Trophoblast cell (in vitro differentiated cells and primary cell): ENCODE results near the gene NDUFA5.

Experiments
- DNase-seq, 2 donors: peaks; one replicate each; pipeline ENCODE4 v3.0.0-alpha.2; 2016
- H2AFZ ChIP-seq: 2 replicates; pipeline ENCODE4 v1.6.1; 2013; ENCODE audit warnings: low read length, moderate library complexity, mild to moderate bottlenecking; ENCODE audit not compliant: insufficient read depth, poor library complexity
- H2AK5ac ChIP-seq: 2 replicates; pipeline ENCODE4 v1.6.1; 2013; ENCODE audit warnings: mild to moderate bottlenecking, low read length
- H2BK120ac ChIP-seq: 2 replicates; pipeline ENCODE4 v1.6.1; 2013; ENCODE audit warnings: low read length, mild to moderate bottlenecking, moderate library complexity; ENCODE audit not compliant: insufficient read depth, poor library complexity
- H2BK12ac ChIP-seq: 2 replicates; pipeline ENCODE4 v1.6.1; 2013; ENCODE audit warnings: mild to moderate bottlenecking, low read length, moderate library complexity
- H2BK5ac ChIP-seq: 2 replicates; pipeline ENCODE4 v1.6.1; 2013; ENCODE audit warnings: low read length, low read depth, moderate library complexity, mild to moderate bottlenecking; ENCODE audit not compliant: poor library complexity
- H3K14ac ChIP-seq: 2 replicates; pipeline ENCODE4 v1.6.1; 2013; ENCODE audit warnings: mild to moderate bottlenecking, low read length
- H3K18ac ChIP-seq: 2 replicates; pipeline ENCODE4 v1.6.1; 2013; ENCODE audit warnings: mild to moderate bottlenecking, low read length
- H3K23ac ChIP-seq: 2 replicates; pipeline ENCODE4 v1.6.1; 2013; ENCODE audit warnings: low read length
- H3K27ac ChIP-seq: 2 replicates; pipeline ENCODE4 v1.5.1; 2013; ENCODE audit warnings: low read depth, mild to moderate bottlenecking, inconsistent platforms, low read length, moderate library complexity
- H3K27me3 ChIP-seq: 2 replicates; pipeline ENCODE4 v1.6.1; 2013; ENCODE audit warnings: inconsistent platforms, mild to moderate bottlenecking, low read length, moderate library complexity; ENCODE audit not compliant: insufficient read depth
- H3K36me3 ChIP-seq, 2 experiments: 1 replicate in 1 of 2; 2 replicates in 1 of 2; pipeline ENCODE4 v1.6.1; 2013; ENCODE audit warnings: low read length in 2 of 2, mild to moderate bottlenecking in 2 of 2, moderate library complexity in 1 of 2; ENCODE audit not compliant: insufficient read depth in 2 of 2, control insufficient read depth in 1 of 2
- H3K4ac ChIP-seq: 2 replicates; pipeline ENCODE4 v1.6.1; 2013; ENCODE audit warnings: low read depth, mild to moderate bottlenecking, low read length, moderate library complexity
- H3K4me1 ChIP-seq, 2 experiments: 1 replicate in 1 of 2; 2 replicates in 1 of 2; pipeline ENCODE4 v1.6.1; 2013; ENCODE audit warnings: low read length in 2 of 2, mild to moderate bottlenecking in 2 of 2, moderate library complexity in 1 of 2; ENCODE audit not compliant: insufficient read depth in 2 of 2, control insufficient read depth in 1 of 2
- H3K4me2 ChIP-seq: 2 replicates; pipeline ENCODE4 v1.6.1; 2013; ENCODE audit warnings: inconsistent platforms, mild to moderate bottlenecking, low read length, moderate library complexity
- H3K4me3 ChIP-seq: 2 replicates; pipeline ENCODE4 v1.5.1; 2013; ENCODE audit warnings: mild to moderate bottlenecking, low read depth, low read length, inconsistent platforms
- H3K79me1 ChIP-seq: one replicate; pipeline ENCODE4 v1.6.1; 2013; ENCODE audit warnings: low read length
- H3K79me2 ChIP-seq: 2 replicates; pipeline ENCODE4 v1.6.1; 2013; ENCODE audit warnings: low read length, mild to moderate bottlenecking; ENCODE audit not compliant: control insufficient read depth, insufficient read depth, poor library complexity
- H3K9ac ChIP-seq: 2 replicates; pipeline ENCODE4 v1.6.1; 2013; ENCODE audit warnings: mild to moderate bottlenecking, low read length
- H3K9me3 ChIP-seq: 2 replicates; pipeline ENCODE4 v1.6.1; 2013; ENCODE audit warnings: low read depth, mild to moderate bottlenecking, control low read depth, inconsistent platforms, low read length; ENCODE audit not compliant: insufficient read depth
- H4K12ac ChIP-seq: 2 replicates; pipeline ENCODE4 v1.6.1; 2013; ENCODE audit warnings: low read depth, mild to moderate bottlenecking, low read length, moderate library complexity
- H4K8ac ChIP-seq: 2 replicates; pipeline ENCODE4 v1.6.1; 2013; ENCODE audit warnings: low read depth, mild to moderate bottlenecking, low read length, moderate library complexity
- H4K91ac ChIP-seq: one replicate; pipeline ENCODE4 v1.6.1; 2013; ENCODE audit warnings: low read depth, mild to moderate bottlenecking, low read length, moderate library complexity
- WGBS: extraction: QIAGEN DNeasy Blood & Tissue Kit; methylation state at CpG from one replicate; pipeline ENCODE4 v1.1.7; 2013; ENCODE audit warnings: missing lambda C conversion rate; ENCODE audit not compliant: insufficient read length, insufficient coverage; ENCODE audit errors: extremely low coverage; 5-methylcytosine and 5-hydroxymethylcytosine counted together

The NDUFA5 gene

GRCh38 chr7:123538897-123539296, 18.7 kb downstream of the NDUFA5 start:
- Histone ChIP-seq H3K4ac (no peak overlapping the region), H3K4me3 (no peak overlapping the region), H2AFZ (no peak overlapping the region), H2AK5ac (no peak overlapping the region), H3K14ac (no peak overlapping the region), H3K79me1 (peaks cover 2% of the 10 kb centered on the region), H3K4me1 (peaks cover 0 to 2% of the 10 kb centered on the region in 2 experiments), H3K9ac (no peak overlapping the region), H4K91ac (no peak overlapping the region), H3K79me2 (no peaks in the 10 kb centered on the region), H3K18ac (no peak overlapping the region), H4K12ac (no peak overlapping the region), H2BK120ac (no peak overlapping the region), H3K4me2 (no peak overlapping the region), H3K23ac (no peak overlapping the region), H3K27me3 (no peaks in the 10 kb centered on the region), H2BK12ac (no peak overlapping the region), H3K9me3 (no peaks in the 10 kb centered on the region), H3K27ac (no peak overlapping the region), H2BK5ac (no peak overlapping the region), H4K8ac (no peak overlapping the region), H3K36me3 (no peaks in the 10 kb centered on the region)
- no peak for DNase-seq
- WGBS, result no CpG with 5 or more reads among the region's 1 CpG

GRCh38 chr7:123538189-123538714, 19.4 kb downstream of the NDUFA5 start:
- Histone ChIP-seq H3K9me3 (no peaks in the 10 kb centered on the region), H2BK12ac (no peak overlapping the region), H3K9ac (no peak overlapping the region), H3K27ac (no peak overlapping the region), H3K18ac (no peak overlapping the region), H3K27me3 (no peaks in the 10 kb centered on the region), H4K8ac (no peak overlapping the region), H3K14ac (no peak overlapping the region), H3K79me2 (no peaks in the 10 kb centered on the region), H4K12ac (no peak overlapping the region), H2AK5ac (no peak overlapping the region), H3K4me1 (peaks cover 0 to 2% of the 10 kb centered on the region in 2 experiments), H3K23ac (no peak overlapping the region), H3K4ac (no peak overlapping the region), H3K4me3 (no peak overlapping the region), H4K91ac (no peak overlapping the region), H2AFZ (no peak overlapping the region), H3K36me3 (no peaks in the 10 kb centered on the region), H2BK5ac (no peak overlapping the region), H3K4me2 (no peak overlapping the region), H2BK120ac (no peak overlapping the region), H3K79me1 (peaks cover 2% of the 10 kb centered on the region)
- DNase-seq, result no peak
- WGBS, result no CpG with 5 or more reads among the region's 7 CpGs

GRCh38 chr7:123537026-123537642, 20.5 kb downstream of the NDUFA5 start:
- Histone ChIP-seq H3K79me1 (peaks cover 2% of the 10 kb centered on the region), H3K18ac (no peak overlapping the region), H3K27ac (no peak overlapping the region), H2BK120ac (no peak overlapping the region), H3K79me2 (no peaks in the 10 kb centered on the region), H3K4me1 (peaks cover 0 to 2% of the 10 kb centered on the region in 2 experiments), H3K9ac (no peak overlapping the region), H3K4me2 (no peak overlapping the region), H4K91ac (no peak overlapping the region), H3K4me3 (no peak overlapping the region), H4K8ac (no peak overlapping the region), H2AK5ac (no peak overlapping the region), H3K14ac (no peak overlapping the region), H3K9me3 (no peaks in the 10 kb centered on the region), H3K36me3 (no peaks in the 10 kb centered on the region), H3K27me3 (no peaks in the 10 kb centered on the region), H3K4ac (no peak overlapping the region), H4K12ac (no peak overlapping the region), H2AFZ (no peak overlapping the region), H3K23ac (no peak overlapping the region), H2BK12ac (no peak overlapping the region), H2BK5ac (no peak overlapping the region)
- DNase-seq, result peak in 1 of 2 donors; percentile 55
- WGBS, result 100% methylated on average over 2 of the region's 3 CpGs

- no CpG with 5 or more reads among the region's 12 CpGs for WGBS
- H3K27me3 ChIP-seq, result no peaks in the 10 kb centered on the region
- H3K79me2 ChIP-seq, result no peaks in the 10 kb centered on the region
Observed at GRCh38 chr7:123535517-123535916, 22.1 kb downstream of the NDUFA5 start.

More at GRCh38 chr7:123535517-123535916, 22.1 kb downstream of the NDUFA5 start:
- H3K14ac ChIP-seq, result no peak overlapping the region
- no peak overlapping the region for H3K27ac ChIP-seq
- H3K36me3 ChIP-seq, result no peaks in the 10 kb centered on the region
- H4K8ac ChIP-seq, result no peak overlapping the region
- no peak overlapping the region for H3K4ac ChIP-seq
- H3K9me3 ChIP-seq, result no peaks in the 10 kb centered on the region
- H2AFZ ChIP-seq, result no peak overlapping the region
- H2BK5ac ChIP-seq, result no peak overlapping the region
- no peak overlapping the region for H3K9ac ChIP-seq
- peaks cover 0 to 2% of the 10 kb centered on the region in 2 experiments for H3K4me1 ChIP-seq
- H3K18ac ChIP-seq, result no peak overlapping the region
- no peak overlapping the region for H4K91ac ChIP-seq
- H4K12ac ChIP-seq, result no peak overlapping the region
- no peak for DNase-seq
- no peak overlapping the region for H2AK5ac ChIP-seq
- H3K79me1 ChIP-seq, result peaks cover 2% of the 10 kb centered on the region
- no peak overlapping the region for H3K23ac ChIP-seq
- no peak overlapping the region for H3K4me2 ChIP-seq
- H2BK120ac ChIP-seq, result no peak overlapping the region
- H3K4me3 ChIP-seq, result no peak overlapping the region
- H2BK12ac ChIP-seq, result no peak overlapping the region
